IMR-90 (cell line): ENCODE data around the gene UBE3B. TPM values are rescaled to one million over a fixed set of nuclear protein-coding genes. Genes with fewer than 3 reads are reported as not detected.

ENCODE experiments used
- ATAC-seq: fragments of 200-7000 bp; cut with Tn5 transposase; 2 replicates; pipeline ENCODE4 v1.9.1; 2020; ENCODE audit warnings: low read depth, mild to moderate bottlenecking, moderate library complexity
- BruUV-seq: library from RNA; stranded (reverse); fragments of 400-500 nt; replicated peaks from 2 replicates; lab custom pipeline; 2021; lab: Mats Ljungman, UMichigan
- CTCF ChIA-PET: fragments of 300-600 bp; formaldehyde crosslinking; extraction: SDS; loops from one replicate; lab custom pipeline; 2021; ENCODE audit warnings: antibody characterized with exemption; lab: Yijun Ruan, JAX
- POLR2A ChIA-PET: fragments of 300-600 bp; sonication (Branson Sonifier 250); formaldehyde crosslinking; loops from one replicate; lab custom pipeline; 2022; ENCODE audit warnings: antibody characterized with exemption; ENCODE audit not compliant: unreplicated experiment; lab: Charles Lee
- DNase-seq: peaks from one replicate; pipeline ENCODE4 v3.0.0; 2013
- H2AFZ ChIP-seq: replicated peaks from 2 replicates; pipeline ENCODE3; 2013; ENCODE audit warnings: low read length, mild to moderate bottlenecking; ENCODE audit not compliant: poor library complexity
- H2AK5ac ChIP-seq: 2 replicates; pipeline ENCODE4 v1.6.1; 2013; ENCODE audit warnings: low read depth, low read length, inconsistent platforms
- H2AK9ac ChIP-seq: replicated peaks from 2 replicates; pipeline ENCODE3; 2013; ENCODE audit warnings: mild to moderate bottlenecking, low read depth, low read length, moderate library complexity; ENCODE audit not compliant: poor library complexity
- H2BK120ac ChIP-seq: 2 replicates; pipeline ENCODE4 v1.6.1; 2013; ENCODE audit warnings: low read depth, low read length, inconsistent platforms
- H2BK15ac ChIP-seq: 3 replicates; pipeline ENCODE4 v1.6.1; 2013; ENCODE audit warnings: low read depth, low read length, inconsistent platforms
- H2BK20ac ChIP-seq: 2 replicates; pipeline ENCODE4 v1.6.1; 2013; ENCODE audit warnings: low read depth, mild to moderate bottlenecking, inconsistent platforms, low read length, moderate library complexity
- H2BK5ac ChIP-seq: 2 replicates; pipeline ENCODE4 v1.6.1; 2013; ENCODE audit warnings: mild to moderate bottlenecking, low read depth, low read length, inconsistent platforms; ENCODE audit not compliant: poor library complexity, severe bottlenecking
- H3K14ac ChIP-seq: replicated peaks from 2 replicates; pipeline ENCODE4 v1.6.1; 2013; ENCODE audit warnings: low read depth, low read length, inconsistent platforms
- H3K18ac ChIP-seq: 2 replicates; pipeline ENCODE4 v1.6.1; 2013; ENCODE audit warnings: low read depth, low read length, control low read depth
- H3K23ac ChIP-seq: 2 replicates; pipeline ENCODE4 v1.6.1; 2013; ENCODE audit warnings: low read depth, low read length, inconsistent platforms
- H3K27ac ChIP-seq: 2 replicates; pipeline ENCODE4 v1.5.1; 2013; ENCODE audit warnings: mild to moderate bottlenecking, control low read depth, low read length; ENCODE audit not compliant: insufficient read depth
- H3K27me3 ChIP-seq: 2 replicates; pipeline ENCODE4 v1.6.1; 2013; ENCODE audit warnings: low read length; ENCODE audit not compliant: control insufficient read depth, insufficient read depth
- H3K36me3 ChIP-seq: 2 replicates; pipeline ENCODE4 v1.6.1; 2013; ENCODE audit warnings: low read length, mixed read lengths; ENCODE audit not compliant: control insufficient read depth, insufficient read depth
- H3K4ac ChIP-seq: 2 replicates; pipeline ENCODE4 v1.6.1; 2013; ENCODE audit warnings: low read depth, low read length, inconsistent platforms
- H3K4me1 ChIP-seq: 2 replicates; pipeline ENCODE4 v1.6.1; 2013; ENCODE audit warnings: low read length, mixed read lengths; ENCODE audit not compliant: control insufficient read depth, insufficient read depth
- H3K4me2 ChIP-seq: 2 replicates; pipeline ENCODE4 v1.6.1; 2013; ENCODE audit warnings: low read depth, mild to moderate bottlenecking, control low read depth, low read length, moderate library complexity
- H3K4me3 ChIP-seq: 2 replicates; pipeline ENCODE4 v1.5.1; 2013; ENCODE audit warnings: low read depth, mild to moderate bottlenecking, control low read depth, low read length, moderate library complexity; ENCODE audit not compliant: insufficient read depth
- H3K56ac ChIP-seq: 2 replicates; pipeline ENCODE4 v1.6.1; 2013; ENCODE audit warnings: low read length, inconsistent platforms; ENCODE audit not compliant: insufficient read depth; ENCODE audit errors: extremely low read depth
- H3K79me1 ChIP-seq, 2 experiments: 2 replicates each; pipeline ENCODE4 v1.6.1; 2013; ENCODE audit warnings: low read length in 2 of 2, inconsistent platforms in 1 of 2, low read depth in 1 of 2
- H3K9ac ChIP-seq: 2 replicates; pipeline ENCODE4 v1.6.1; 2013; ENCODE audit warnings: low read depth, low read length, control low read depth
- H3K9me1 ChIP-seq: 2 replicates; pipeline ENCODE4 v1.6.1; 2013; ENCODE audit warnings: low read length, inconsistent platforms; ENCODE audit not compliant: insufficient read depth
- H3K9me3 ChIP-seq: 2 replicates; pipeline ENCODE4 v1.6.1; 2013; ENCODE audit warnings: low read length; ENCODE audit not compliant: control insufficient read depth, insufficient read depth
- H4K20me1 ChIP-seq: 2 replicates; pipeline ENCODE4 v1.6.1; 2013; ENCODE audit warnings: low read length, inconsistent platforms; ENCODE audit not compliant: insufficient read depth
- H4K5ac ChIP-seq: 2 replicates; pipeline ENCODE4 v1.6.1; 2013; ENCODE audit warnings: mild to moderate bottlenecking, low read depth, low read length, control low read depth
- H4K8ac ChIP-seq, 2 experiments: 2 replicates each; pipeline ENCODE4 v1.6.1; 2013; ENCODE audit warnings: low read depth in 2 of 2, low read length in 2 of 2, control low read depth in 1 of 2, inconsistent platforms in 1 of 2
- H4K91ac ChIP-seq: 2 replicates; pipeline ENCODE4 v1.6.1; 2013; ENCODE audit warnings: low read depth, low read length, inconsistent platforms; ENCODE audit not compliant: insufficient read depth
- BHLHE40 ChIP-seq: fragments of 150-350 bp; IDR thresholded peaks from 2 replicates; pipeline ENCODE4 v1.6.1; 2016; ENCODE audit warnings: mild to moderate bottlenecking, low read depth, low read length
- CEBPB ChIP-seq: IDR thresholded peaks from 2 replicates; pipeline ENCODE4 v1.6.1; 2012; ENCODE audit warnings: low read depth, low read length, improper control_type of control experiment
- CHD1 ChIP-seq: IDR thresholded peaks from 2 replicates; pipeline ENCODE4 v1.6.1; 2012; ENCODE audit warnings: low read depth, low read length, improper control_type of control experiment
- CTCF ChIP-seq: conservative IDR thresholded peaks from 2 replicates; pipeline ENCODE4 v1.5.1; 2012; ENCODE audit warnings: mild to moderate bottlenecking, low read depth, low read length, improper control_type of control experiment
- ELK1 ChIP-seq: fragments of 150-350 bp; IDR thresholded peaks from 2 replicates; pipeline ENCODE4 v1.6.1; 2016; ENCODE audit warnings: low read depth, mild to moderate bottlenecking, low read length, moderate library complexity, borderline replicate concordance
- FOS ChIP-seq: fragments of 150-350 bp; IDR thresholded peaks from 2 replicates; pipeline ENCODE4 v1.6.1; 2016; ENCODE audit warnings: low read depth, low read length
- MAFK ChIP-seq: IDR thresholded peaks from 2 replicates; pipeline ENCODE4 v1.6.1; 2012; ENCODE audit warnings: low read depth, low read length, improper control_type of control experiment
- MAZ ChIP-seq: IDR thresholded peaks from 2 replicates; pipeline ENCODE4 v1.6.1; 2012; ENCODE audit warnings: low read depth, mild to moderate bottlenecking, low read length, improper control_type of control experiment, moderate library complexity, borderline replicate concordance
- MXI1 ChIP-seq: IDR thresholded peaks from 2 replicates; pipeline ENCODE4 v1.6.1; 2012; ENCODE audit warnings: low read depth, mild to moderate bottlenecking, low read length, moderate library complexity, borderline replicate concordance
- NFE2L2 ChIP-seq: fragments of 150-350 bp; IDR thresholded peaks from 2 replicates; pipeline ENCODE4 v1.6.1; 2016; ENCODE audit warnings: low read depth, mild to moderate bottlenecking, low read length
- POLR2A ChIP-seq: IDR thresholded peaks from 2 replicates; pipeline ENCODE4 v1.6.1; 2012; ENCODE audit warnings: mild to moderate bottlenecking, low read depth, low read length
- RAD21 ChIP-seq: IDR thresholded peaks from 2 replicates; pipeline ENCODE4 v1.6.1; 2012; ENCODE audit warnings: low read length, improper control_type of control experiment
- RCOR1 ChIP-seq: IDR thresholded peaks from 2 replicates; pipeline ENCODE4 v1.6.1; 2012; ENCODE audit warnings: mild to moderate bottlenecking, low read length, improper control_type of control experiment; ENCODE audit not compliant: insufficient replicate concordance
- RFX5 ChIP-seq: IDR thresholded peaks from 2 replicates; pipeline ENCODE4 v1.8.0; 2012; ENCODE audit warnings: low read depth, mild to moderate bottlenecking, low read length, moderate library complexity
- SMC3 ChIP-seq: fragments of 150-350 bp; IDR thresholded peaks from 2 replicates; pipeline ENCODE4 v1.6.1; 2016; ENCODE audit warnings: low read depth, mild to moderate bottlenecking, antibody characterized with exemption, low read length, moderate library complexity
- WGBS, 2 experiments: methylation state at CpG; one replicate each; pipeline versions ENCODE4 v1.1.5 to v1.1.7; 2013; ENCODE audit warnings: missing lambda C conversion rate in 2 of 2; ENCODE audit not compliant: insufficient read length in 1 of 2; ENCODE audit errors: extremely low coverage in 2 of 2; 5-methylcytosine and 5-hydroxymethylcytosine counted together
- dilution Hi-C: fragments of 300-500 bp; cut with HindIII; formaldehyde crosslinking; loops from one replicate; pipeline ENCODE4 v1.14.3; 2018; ENCODE audit warnings: low sequenced_read_pairs; ENCODE audit not compliant: unreplicated experiment
- in situ Hi-C: fragments of 300-500 bp; cut with MboI; formaldehyde crosslinking; loops from 3 replicates; pipeline ENCODE4 v1.14.3; 2019; ENCODE audit warnings: low sequenced_read_pairs, inconsistent platforms, mixed read lengths
- intact Hi-C: fragments of 100-400 bp; cut with micrococcal nuclease; formaldehyde crosslinking; loops from 2 replicates; pipeline ENCODE4 v1.10.0; 2022
- polyA plus RNA-seq, 3 experiments: library from polyadenylated mRNA; depleted of rRNA; stranded (reverse); fragments of >200 nt; gene quantifications; 2 replicates each; pipeline ENCODE4 v1.2.3, GENCODE V29; 2012; ENCODE audit warnings: low replicate concordance in 1 of 3
- total RNA-seq: library from RNA; depleted of rRNA; stranded (reverse); fragments of >200 nt; gene quantifications from 2 replicates; pipeline ENCODE4 v1.2.3, GENCODE V29; 2012
- TF ChIP-seq, protein P1 (sequence below): fragments of 150-350 bp; IDR thresholded peaks from 2 replicates; pipeline ENCODE4 v1.6.1; 2017; ENCODE audit warnings: mild to moderate bottlenecking, antibody characterized with exemption, low read length, low read depth

Gene UBE3B
- total and polyA plus RNA-seq, 2 of the 4 experiments (the other 2 are of a cell fraction), result 18.8 to 24.9 TPM

DNA sequence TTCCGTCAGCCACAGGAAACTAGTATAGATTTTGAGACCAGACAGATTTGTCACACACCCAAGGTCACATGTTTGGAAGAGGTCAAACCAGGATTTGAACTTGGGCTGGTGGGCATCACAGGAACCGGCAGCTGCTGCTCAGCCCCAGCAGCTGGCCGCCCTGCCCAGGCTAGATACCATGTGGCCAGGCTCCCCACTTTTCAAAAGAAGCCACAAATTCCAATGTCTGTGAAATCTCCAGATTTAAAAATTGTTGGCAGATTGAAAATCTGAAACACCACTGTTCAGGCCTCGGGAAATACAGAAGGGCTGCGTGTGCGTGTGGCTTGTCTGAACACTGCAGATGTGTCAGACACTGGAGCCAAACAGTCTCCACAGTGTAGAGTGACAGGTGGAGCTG is 65.4 kb downstream of the UBE3B start:
- Histone ChIP-seq H2BK5ac (no peak overlapping the region), H3K27me3 (peaks cover 6% of the 10 kb centered on the region; the same call in 1 of the 2 replicates), H2BK15ac (no peak overlapping the region), H2AFZ (no peak overlapping the region), H3K4ac (no peak overlapping the region), H3K27ac (no peak overlapping the region), H4K20me1 (no peaks in the 10 kb centered on the region), H3K4me3 (no peak overlapping the region), H3K4me1 (peaks cover 9% of the 10 kb centered on the region), H2AK5ac (no peak overlapping the region), H3K14ac (no peak overlapping the region), H2BK20ac (no peak overlapping the region), H3K18ac (no peak overlapping the region), H3K9me3 (no peaks in the 10 kb centered on the region), H4K8ac (no peak overlapping the region), H4K91ac (no peak overlapping the region), H4K5ac (no peak overlapping the region), H3K79me1 (peaks cover 0 to 4% of the 10 kb centered on the region in 2 experiments; a peak in 3 of 4 replicates), H3K4me2 (no peak overlapping the region), H3K9ac (no peak overlapping the region), H3K23ac (no peak overlapping the region), H3K56ac (no peak overlapping the region), H3K36me3 (no peaks in the 10 kb centered on the region), H2BK120ac (no peak overlapping the region), H2AK9ac (no peak overlapping the region), H3K9me1 (peaks cover 8% of the 10 kb centered on the region)
- BruUV-seq, result no TSS peak
- TF ChIP-seq MAFK, result no peak
- TF ChIP-seq BHLHE40, result no peak
- TF ChIP-seq CTCF, result no peak
- TF ChIP-seq CEBPB, result no peak
- TF ChIP-seq SMC3, result no peak
- TF ChIP-seq MXI1, result no peak
- TF ChIP-seq RFX5, result no peak
- no peak for TF ChIP-seq RCOR1
- TF ChIP-seq MAZ, result no peak
- TF ChIP-seq NFE2L2, result no peak
- no peak for TF ChIP-seq POLR2A
- TF ChIP-seq FOS, result no peak
- TF ChIP-seq, protein P1, sequence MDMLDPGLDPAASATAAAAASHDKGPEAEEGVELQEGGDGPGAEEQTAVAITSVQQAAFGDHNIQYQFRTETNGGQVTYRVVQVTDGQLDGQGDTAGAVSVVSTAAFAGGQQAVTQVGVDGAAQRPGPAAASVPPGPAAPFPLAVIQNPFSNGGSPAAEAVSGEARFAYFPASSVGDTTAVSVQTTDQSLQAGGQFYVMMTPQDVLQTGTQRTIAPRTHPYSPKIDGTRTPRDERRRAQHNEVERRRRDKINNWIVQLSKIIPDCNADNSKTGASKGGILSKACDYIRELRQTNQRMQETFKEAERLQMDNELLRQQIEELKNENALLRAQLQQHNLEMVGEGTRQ, result no peak
- no peak for TF ChIP-seq ELK1
- no peak for TF ChIP-seq CHD1
- TF ChIP-seq RAD21, result no peak
- intact Hi-C loops (no loop called here), dilution Hi-C loops (no loop called here), in situ Hi-C loops (no loop called here)
- ATAC-seq (no peak), DNase-seq (no peak)
- 83% methylated on average over 2 of the region's 6 CpGs; no CpG with 5 or more reads in 1 of the 2 experiments for WGBS, 2 experiments
- ChIA-PET CTCF (no interaction called here), POLR2A (interaction anchor here (0.7 kb wide), 1 partner anchor 829 kb away, joined by 5 read pairs; no protein-coding TSS in a partner anchor)
